Upper lobe of left lung (tissue), 6 donors: ENCODE measurements around the gene GLIS1. TPM values are rescaled to one million over a fixed set of nuclear protein-coding genes. Genes with fewer than 3 reads are reported as not detected.

Source experiments
- ATAC-seq, 2 donors: fragments of 200-7000 bp; cut with Tn5 transposase; one replicate each; pipeline ENCODE4 v1.9.1; 2022; ENCODE audit warnings: mild to moderate bottlenecking in 2 of 2, moderate library complexity in 2 of 2; ENCODE audit not compliant: low FRiP score in 2 of 2
- DNase-seq, 2 donors: peaks; one replicate each; pipeline ENCODE4 v3.0.0-alpha.2; 2019 to 2020
- H3K27ac ChIP-seq, 4 donors: fragments of 200-600 bp; sonication (generic); one replicate each; pipeline ENCODE4 v1.5.1; 2016 to 2019
- H3K27me3 ChIP-seq, 4 donors: fragments of 200-600 bp; sonication (generic); one replicate each; pipeline ENCODE4 v1.5.1; 2017 to 2019
- H3K36me3 ChIP-seq, 4 donors: fragments of 200-600 bp; sonication (generic); one replicate each; pipeline ENCODE4 v1.5.1; 2016 to 2019
- H3K4me1 ChIP-seq, 4 donors: fragments of 200-600 bp; sonication (generic); one replicate each; pipeline ENCODE4 v1.5.1; 2018 to 2019
- H3K4me3 ChIP-seq, 4 donors: fragments of 200-600 bp; sonication (generic); one replicate each; pipeline ENCODE4 v1.5.1; 2017 to 2019; ENCODE audit warnings: mild to moderate bottlenecking in 2 of 4, moderate library complexity in 1 of 4
- H3K9me3 ChIP-seq, 4 donors: fragments of 200-600 bp; sonication (generic); one replicate each; pipeline ENCODE4 v1.5.1; 2018 to 2019
- EP300 ChIP-seq, 4 donors: sonication (generic); formaldehyde crosslinking; IDR thresholded peaks; one replicate each; pipeline ENCODE4 v1.5.1; 2017; ENCODE audit warnings: antibody characterized with exemption in 4 of 4, control low read depth in 2 of 4
- POLR2A ChIP-seq, 4 donors: fragments of 450-650 bp; IDR thresholded peaks; one replicate each; pipeline ENCODE4 v1.5.1; 2016 to 2017; ENCODE audit warnings: antibody characterized with exemption in 4 of 4, mild to moderate bottlenecking in 2 of 4
- POLR2AphosphoS5 ChIP-seq, 2 donors: sonication (generic); formaldehyde crosslinking; IDR thresholded peaks; one replicate each; pipeline ENCODE4 v1.5.1; 2017; ENCODE audit warnings: antibody characterized with exemption in 2 of 2
- WGBS, 2 donors: methylation state at CpG; one replicate each; pipeline ENCODE4 v1.1.5; 2017 to 2018; 5-methylcytosine and 5-hydroxymethylcytosine counted together
- total RNA-seq, 6 donors: library from RNA; depleted of rRNA in 4 of 6; stranded (reverse); fragments of >200 nt in 4 of 6; gene quantifications; one replicate each; pipeline versions ENCODE4 v1.1.0 to v1.2.1, GENCODE V29; 2016 to 2021
- TF ChIP-seq, protein P1 (sequence below), 6 experiments: fragments of 450-650 bp in 4 of 6; fragments of 200-600 bp in 2 of 6; sonication (generic) in 2 of 6; IDR thresholded peaks; one replicate each; pipeline ENCODE4 v1.5.1; 2016 to 2019; ENCODE audit warnings: antibody characterized with exemption in 6 of 6
- donor health status: DM: no; HTN: no; CAD: no; lungs with moderate emphysema.
- donor health status: DM: no; HTN: yes; CAD: no; lungs with severe emphysema.

Gene GLIS1
- total RNA-seq, 6 donors from 2014 or later = 0.26 to 1.0 TPM; not detected in 4

DNA sequence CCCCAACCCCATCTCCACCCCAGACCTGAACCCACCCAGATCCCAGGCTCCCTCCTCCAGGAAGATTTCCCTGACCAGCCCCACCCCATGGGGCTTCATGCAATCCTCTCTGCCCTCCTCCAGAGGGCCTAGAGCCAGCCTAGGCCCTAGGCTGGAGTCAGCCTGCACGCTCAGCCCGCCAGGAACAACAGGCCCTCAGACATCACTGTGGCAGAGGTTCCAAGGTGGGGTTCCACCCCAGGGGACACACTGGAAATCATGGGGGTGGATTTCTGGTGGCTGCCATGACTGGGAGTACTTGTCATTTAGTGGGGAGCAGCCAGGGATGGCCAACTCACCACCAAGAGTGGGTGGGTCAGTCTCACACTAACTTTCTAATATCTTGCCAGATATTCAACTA lies 122.0 kb downstream of the GLIS1 start:
- no peaks in the 10 kb centered on the region for H3K4me1 ChIP-seq
- DNase-seq (peak in 1 of 2 donors; percentile 7), ATAC-seq (no peak)
- no peaks in the 10 kb centered on the region for H3K9me3 ChIP-seq
- H3K27me3 ChIP-seq = no peaks in the 10 kb centered on the region
- H3K27ac ChIP-seq = no peak overlapping the region
- no peak for TF ChIP-seq EP300 (IDR thresholded peaks at IDR 0.05)
- TF ChIP-seq, protein P1, sequence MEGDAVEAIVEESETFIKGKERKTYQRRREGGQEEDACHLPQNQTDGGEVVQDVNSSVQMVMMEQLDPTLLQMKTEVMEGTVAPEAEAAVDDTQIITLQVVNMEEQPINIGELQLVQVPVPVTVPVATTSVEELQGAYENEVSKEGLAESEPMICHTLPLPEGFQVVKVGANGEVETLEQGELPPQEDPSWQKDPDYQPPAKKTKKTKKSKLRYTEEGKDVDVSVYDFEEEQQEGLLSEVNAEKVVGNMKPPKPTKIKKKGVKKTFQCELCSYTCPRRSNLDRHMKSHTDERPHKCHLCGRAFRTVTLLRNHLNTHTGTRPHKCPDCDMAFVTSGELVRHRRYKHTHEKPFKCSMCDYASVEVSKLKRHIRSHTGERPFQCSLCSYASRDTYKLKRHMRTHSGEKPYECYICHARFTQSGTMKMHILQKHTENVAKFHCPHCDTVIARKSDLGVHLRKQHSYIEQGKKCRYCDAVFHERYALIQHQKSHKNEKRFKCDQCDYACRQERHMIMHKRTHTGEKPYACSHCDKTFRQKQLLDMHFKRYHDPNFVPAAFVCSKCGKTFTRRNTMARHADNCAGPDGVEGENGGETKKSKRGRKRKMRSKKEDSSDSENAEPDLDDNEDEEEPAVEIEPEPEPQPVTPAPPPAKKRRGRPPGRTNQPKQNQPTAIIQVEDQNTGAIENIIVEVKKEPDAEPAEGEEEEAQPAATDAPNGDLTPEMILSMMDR (IDR thresholded peaks at IDR 0.05) = no peak
- no peak for TF ChIP-seq POLR2A (IDR thresholded peaks at IDR 0.05)
- TF ChIP-seq POLR2AphosphoS5 (IDR thresholded peaks at IDR 0.05) = no peak
- WGBS, 2 donors = 100% methylated on average over 2 of the region's 2 CpGs; no CpG with 5 or more reads in 1 of the 2 donors
- no peak overlapping the region for H3K4me3 ChIP-seq
- H3K36me3 ChIP-seq = no peaks in the 10 kb centered on the region

DNA sequence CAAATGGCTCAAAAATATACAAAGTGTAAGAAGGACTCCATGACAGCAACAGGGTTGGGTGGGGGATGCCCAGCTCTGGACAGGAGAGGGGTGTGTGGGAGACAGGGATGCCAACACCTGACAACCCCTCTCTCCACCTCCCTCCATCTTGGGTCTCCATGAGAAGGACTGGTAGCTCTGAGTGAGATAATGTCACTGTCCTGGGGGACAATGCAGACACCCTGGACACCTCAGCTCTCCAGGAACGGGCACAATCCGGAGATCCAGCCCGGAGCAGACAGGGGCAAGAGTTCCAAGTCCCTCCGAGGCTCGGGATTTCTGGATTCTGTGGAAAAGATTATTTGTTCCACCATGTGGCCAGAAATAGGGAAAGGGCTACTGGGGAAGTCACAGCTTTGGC lies 122.5 kb downstream of the GLIS1 start:
- 73 to 80% methylated on average over 1 to 5 of the region's 5 CpGs for WGBS, 2 donors
- peak in 1 of 2 donors; percentile 6 for DNase-seq

DNA sequence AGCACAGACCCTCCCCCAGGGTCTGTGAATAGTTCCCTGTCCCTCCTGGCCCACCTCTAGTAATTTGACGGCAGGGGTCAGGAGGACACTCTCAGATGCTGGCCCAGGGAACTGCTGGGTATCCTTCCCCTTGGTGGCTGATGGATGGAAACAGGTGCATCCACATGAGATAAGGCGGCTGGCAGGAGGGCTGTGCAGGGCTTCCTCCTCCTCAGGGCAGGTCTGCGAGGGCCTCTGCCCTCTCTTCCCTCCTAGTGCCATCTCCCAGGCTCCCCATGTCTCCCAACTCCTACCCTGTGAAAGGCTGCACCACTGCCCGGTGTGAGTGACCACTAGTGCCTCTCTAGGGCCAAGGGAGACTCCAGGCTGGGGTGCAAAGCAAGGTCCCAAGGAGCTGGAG lies 123.9 kb downstream of the GLIS1 start:
- WGBS, 2 donors = 31 to 55% methylated on average over 1 to 4 of the region's 4 CpGs
- Histone ChIP-seq H3K4me1 (no peaks in the 10 kb centered on the region), H3K27ac (no peak overlapping the region), H3K9me3 (peaks cover 3 to 12% (median 8%) of the 10 kb centered on the region in 4 donors), H3K27me3 (no peaks in the 10 kb centered on the region), H3K36me3 (no peaks in the 10 kb centered on the region), H3K4me3 (no peak overlapping the region)
- no peak for TF ChIP-seq EP300 (IDR thresholded peaks at IDR 0.05)
- TF ChIP-seq POLR2AphosphoS5 (IDR thresholded peaks at IDR 0.05) = no peak
- TF ChIP-seq, protein P1 (IDR thresholded peaks at IDR 0.05) = no peak
- TF ChIP-seq POLR2A (IDR thresholded peaks at IDR 0.05) = no peak
- ATAC-seq = no peak
- peak in 1 of 2 donors; percentile 8 for DNase-seq

More for the DNA sequence above, 122.5 kb downstream of the GLIS1 start:
- Histone ChIP-seq H3K4me3 (no peak overlapping the region), H3K9me3 (peaks cover 0 to under 1% (median 0%) of the 10 kb centered on the region in 4 donors), H3K27ac (no peak overlapping the region), H3K27me3 (no peaks in the 10 kb centered on the region), H3K4me1 (no peaks in the 10 kb centered on the region), H3K36me3 (no peaks in the 10 kb centered on the region)
- ATAC-seq = no peak
- TF ChIP-seq, protein P1 (IDR thresholded peaks at IDR 0.05) = no peak
- TF ChIP-seq POLR2AphosphoS5 (IDR thresholded peaks at IDR 0.05) = no peak
- TF ChIP-seq EP300 (IDR thresholded peaks at IDR 0.05) = no peak
- TF ChIP-seq POLR2A (IDR thresholded peaks at IDR 0.05) = no peak

DNA sequence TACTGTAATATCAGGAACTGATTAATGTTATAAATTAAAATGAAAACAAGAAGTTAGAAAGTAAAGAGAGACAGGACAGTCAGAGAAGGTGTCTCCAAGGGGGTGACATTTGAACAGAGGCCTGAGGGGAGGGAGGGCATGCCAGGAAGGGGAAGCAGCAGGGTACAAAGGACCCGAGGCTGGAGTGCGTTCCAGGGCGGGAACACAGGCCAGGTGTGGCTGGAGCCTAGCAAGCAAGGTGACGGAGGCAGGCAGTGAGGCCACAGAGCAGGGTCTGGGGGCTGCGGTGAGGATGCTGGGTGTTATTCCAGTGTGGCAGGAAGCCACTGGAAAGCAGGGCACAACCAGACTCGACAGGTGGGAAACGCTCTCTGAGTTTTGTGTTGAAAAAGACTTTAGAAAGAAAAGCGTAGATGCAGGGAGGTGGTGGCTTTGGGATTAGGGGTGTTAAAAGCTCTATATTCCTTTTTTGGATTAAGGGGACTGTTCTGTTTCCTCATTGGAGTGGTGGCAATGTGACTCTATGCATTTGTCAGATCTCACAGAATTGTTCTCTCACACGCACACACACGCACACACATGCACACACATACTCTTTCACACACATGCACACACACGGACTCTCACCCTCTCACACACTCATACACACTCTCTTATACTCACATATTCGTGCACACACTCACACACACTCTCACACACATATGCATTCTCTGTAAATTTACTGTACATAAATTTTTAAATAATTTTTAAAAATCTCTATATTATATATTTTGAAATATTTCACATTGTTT lies 124.5 kb downstream of the GLIS1 start:
- WGBS, 2 donors = 65 to 66% methylated on average over 12 of the region's 12 CpGs
- DNase-seq = peak in 1 of 2 donors; percentile 2
- H3K4me1 ChIP-seq = no peaks in the 10 kb centered on the region
- TF ChIP-seq POLR2AphosphoS5 (IDR thresholded peaks at IDR 0.05) = no peak
- TF ChIP-seq EP300 (IDR thresholded peaks at IDR 0.05) = no peak
- TF ChIP-seq POLR2A (IDR thresholded peaks at IDR 0.05) = no peak
- TF ChIP-seq, protein P1 (IDR thresholded peaks at IDR 0.05) = no peak
- no peak overlapping the region for H3K27ac ChIP-seq
- peaks cover 3 to 12% (median 9%) of the 10 kb centered on the region in 4 donors for H3K9me3 ChIP-seq
- no peaks in the 10 kb centered on the region for H3K27me3 ChIP-seq
- ATAC-seq = no peak
- H3K4me3 ChIP-seq = no peak overlapping the region
- H3K36me3 ChIP-seq = no peaks in the 10 kb centered on the region
